Neural crest cell (in vitro differentiated cells): Measurements from ENCODE around the gene ZBTB14. TPM values are rescaled to one million over a fixed set of nuclear protein-coding genes. Genes with fewer than 3 reads are reported as not detected.

Source experiments
- DNase-seq: peaks from one replicate; pipeline ENCODE4 v3.0.0; 2021; ENCODE audit warnings: low read depth, mixed read lengths, low spot score
- H3K27ac Mint-ChIP-seq: one replicate; pipeline ENCODE4 v1.8.0; 2021; ENCODE audit warnings: mild to moderate bottlenecking, mixed read lengths; ENCODE audit not compliant: unreplicated experiment
- H3K27me3 Mint-ChIP-seq: 2 replicates; pipeline ENCODE4 v1.8.0; 2021; ENCODE audit warnings: low read depth, mild to moderate bottlenecking, mixed read lengths
- H3K36me3 Mint-ChIP-seq: 2 replicates; pipeline ENCODE4 v1.8.0; 2021; ENCODE audit warnings: low read depth, mild to moderate bottlenecking, mixed read lengths
- H3K4me1 Mint-ChIP-seq: 2 replicates; pipeline ENCODE4 v1.8.0; 2021; ENCODE audit warnings: mixed read lengths
- H3K4me3 Mint-ChIP-seq: one replicate; pipeline ENCODE4 v1.8.0; 2021; ENCODE audit warnings: mild to moderate bottlenecking, mixed read lengths
- H3K9me3 Mint-ChIP-seq: 2 replicates; pipeline ENCODE4 v1.8.0; 2021; ENCODE audit warnings: mixed read lengths
- total RNA-seq: library from RNA; stranded (reverse); gene quantifications from 2 replicates; pipeline ENCODE4 v1.2.1, GENCODE V29; 2021
- TF ChIP-seq, protein P1 (sequence below): fragments of 200-600 bp; sonication (generic); conservative IDR thresholded peaks from 2 replicates; pipeline ENCODE4 v1.5.0; 2021; ENCODE audit warnings: antibody characterized with exemption, mild to moderate bottlenecking

ZBTB14 gene
- total RNA-seq, 1 donor from 2014 or later = 21.9 TPM

DNA sequence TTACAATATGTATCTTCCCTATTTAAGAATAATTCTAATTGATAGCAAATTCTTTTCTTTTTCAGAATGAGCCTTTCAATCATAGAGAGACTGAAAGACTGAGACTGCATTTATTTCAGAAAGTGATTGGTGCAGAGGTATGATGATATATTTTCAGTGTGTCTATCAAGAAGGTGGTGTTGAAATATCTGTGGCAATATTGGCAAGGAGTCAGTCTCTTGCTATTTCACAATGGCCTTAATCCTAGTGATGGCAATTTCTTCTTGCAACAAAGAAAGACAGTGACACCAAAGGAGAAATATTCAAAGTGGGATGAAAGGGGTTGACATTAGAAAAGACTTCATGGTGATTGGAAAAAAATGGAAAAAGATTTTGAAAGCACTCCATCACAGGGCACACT, 21.7 kb upstream of the ZBTB14 start:
- Mint-ChIP-seq H3K36me3 (no peaks in the 10 kb centered on the region), H3K4me3 (no peak overlapping the region), H3K9me3 (peaks cover 4% of the 10 kb centered on the region), H3K27me3 (peaks cover 3% of the 10 kb centered on the region), H3K27ac (no peak overlapping the region), H3K4me1 (no peaks in the 10 kb centered on the region)
- TF ChIP-seq, protein P1, sequence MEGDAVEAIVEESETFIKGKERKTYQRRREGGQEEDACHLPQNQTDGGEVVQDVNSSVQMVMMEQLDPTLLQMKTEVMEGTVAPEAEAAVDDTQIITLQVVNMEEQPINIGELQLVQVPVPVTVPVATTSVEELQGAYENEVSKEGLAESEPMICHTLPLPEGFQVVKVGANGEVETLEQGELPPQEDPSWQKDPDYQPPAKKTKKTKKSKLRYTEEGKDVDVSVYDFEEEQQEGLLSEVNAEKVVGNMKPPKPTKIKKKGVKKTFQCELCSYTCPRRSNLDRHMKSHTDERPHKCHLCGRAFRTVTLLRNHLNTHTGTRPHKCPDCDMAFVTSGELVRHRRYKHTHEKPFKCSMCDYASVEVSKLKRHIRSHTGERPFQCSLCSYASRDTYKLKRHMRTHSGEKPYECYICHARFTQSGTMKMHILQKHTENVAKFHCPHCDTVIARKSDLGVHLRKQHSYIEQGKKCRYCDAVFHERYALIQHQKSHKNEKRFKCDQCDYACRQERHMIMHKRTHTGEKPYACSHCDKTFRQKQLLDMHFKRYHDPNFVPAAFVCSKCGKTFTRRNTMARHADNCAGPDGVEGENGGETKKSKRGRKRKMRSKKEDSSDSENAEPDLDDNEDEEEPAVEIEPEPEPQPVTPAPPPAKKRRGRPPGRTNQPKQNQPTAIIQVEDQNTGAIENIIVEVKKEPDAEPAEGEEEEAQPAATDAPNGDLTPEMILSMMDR = no peak
- DNase-seq = no peak

DNA sequence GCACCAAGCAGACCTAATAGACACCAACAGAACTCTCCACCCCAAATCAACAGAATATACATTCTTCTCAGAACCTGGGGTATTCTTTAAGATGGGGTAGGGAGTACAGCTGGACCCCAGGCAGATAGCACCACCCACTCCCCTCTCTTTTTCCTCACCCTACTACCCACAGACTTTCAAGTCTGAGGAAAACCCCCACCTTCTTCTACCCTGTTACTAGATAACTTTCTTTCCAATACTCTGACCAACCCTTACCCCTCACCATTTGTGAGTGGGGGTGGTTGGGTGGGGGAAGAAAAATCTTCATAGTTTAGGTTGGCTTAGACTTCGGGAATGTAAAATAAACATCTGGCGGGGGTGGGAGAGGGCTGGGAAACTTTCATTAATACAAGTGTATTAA, 20.3 kb upstream of the ZBTB14 start:
- Mint-ChIP-seq H3K36me3 (no peaks in the 10 kb centered on the region), H3K27me3 (peaks cover 3% of the 10 kb centered on the region), H3K4me3 (no peak overlapping the region), H3K4me1 (no peaks in the 10 kb centered on the region), H3K27ac (no peak overlapping the region), H3K9me3 (peaks cover 2% of the 10 kb centered on the region)
- TF ChIP-seq, protein P1 = no peak
- no peak for DNase-seq

DNA sequence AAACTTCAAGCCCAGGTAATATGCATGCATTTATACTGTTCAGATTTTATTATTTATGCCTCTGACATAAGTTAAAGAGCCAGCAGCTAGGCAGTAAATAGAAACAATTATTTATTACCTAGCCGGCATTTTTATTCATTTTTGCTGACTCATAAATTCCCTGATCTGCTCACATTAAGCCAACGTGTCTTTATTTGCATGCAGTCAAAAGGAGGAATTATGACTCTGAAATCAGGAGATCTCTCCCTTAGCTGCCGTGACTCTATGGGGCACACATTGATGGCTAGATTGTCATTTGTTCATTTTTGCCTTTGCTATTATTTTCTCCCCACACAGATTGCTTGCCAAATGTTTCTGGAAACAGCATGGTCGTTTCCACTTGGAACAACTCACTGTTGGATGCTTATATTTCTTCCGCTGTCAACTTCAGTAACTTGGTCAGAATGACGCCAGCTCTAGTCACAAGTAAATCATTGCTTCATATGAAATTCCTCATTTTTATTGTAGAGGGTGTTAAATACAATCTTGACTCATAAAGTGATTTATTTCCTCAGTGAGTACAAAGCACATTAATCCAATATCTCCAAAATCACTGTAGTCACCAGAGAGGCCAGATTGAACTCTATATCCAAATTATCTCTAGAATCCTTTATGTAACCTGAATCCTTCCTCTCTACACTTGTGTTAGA, 15.9 kb upstream of the ZBTB14 start:
- no peaks in the 10 kb centered on the region for H3K9me3 Mint-ChIP-seq
- H3K27ac Mint-ChIP-seq = no peak overlapping the region

DNA sequence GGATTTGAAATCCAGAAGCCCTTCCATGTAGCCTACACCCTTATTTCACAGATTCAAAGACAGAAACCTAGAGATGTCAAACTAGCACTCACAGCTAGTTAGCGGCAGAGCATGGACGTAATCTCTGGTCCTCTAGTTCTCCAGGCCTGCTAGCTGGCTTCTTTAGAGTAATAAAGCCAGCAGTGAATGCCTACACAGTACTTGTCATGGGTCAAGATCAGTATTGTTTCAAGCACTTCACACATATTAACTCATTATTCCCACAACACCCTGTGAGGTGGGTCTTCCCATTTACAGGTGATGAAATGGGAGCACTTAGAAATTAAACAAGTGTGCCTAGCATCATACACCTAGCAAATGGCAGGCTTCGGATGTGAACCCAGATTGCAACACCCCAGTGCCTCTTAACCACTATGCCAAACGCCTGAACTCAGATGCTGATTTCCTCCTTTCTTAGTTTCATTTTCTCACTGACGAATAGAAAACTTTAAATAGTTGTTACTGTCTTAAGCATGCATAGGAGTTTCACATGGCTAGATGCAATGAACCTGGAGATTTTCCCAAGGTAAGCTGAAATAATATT, 14.5 kb upstream of the ZBTB14 start:
- Mint-ChIP-seq H3K27me3 (no peaks in the 10 kb centered on the region), H3K36me3 (no peaks in the 10 kb centered on the region), H3K27ac (no peak overlapping the region), H3K4me1 (no peaks in the 10 kb centered on the region), H3K4me3 (no peak overlapping the region), H3K9me3 (no peaks in the 10 kb centered on the region)
- TF ChIP-seq, protein P1 = no peak
- DNase-seq = no peak

More for the DNA sequence above, 15.9 kb upstream of the ZBTB14 start:
- Mint-ChIP-seq H3K36me3 (no peaks in the 10 kb centered on the region), H3K27me3 (no peaks in the 10 kb centered on the region), H3K4me1 (no peaks in the 10 kb centered on the region), H3K4me3 (no peak overlapping the region)
- TF ChIP-seq, protein P1 = no peak
- no peak for DNase-seq

DNA sequence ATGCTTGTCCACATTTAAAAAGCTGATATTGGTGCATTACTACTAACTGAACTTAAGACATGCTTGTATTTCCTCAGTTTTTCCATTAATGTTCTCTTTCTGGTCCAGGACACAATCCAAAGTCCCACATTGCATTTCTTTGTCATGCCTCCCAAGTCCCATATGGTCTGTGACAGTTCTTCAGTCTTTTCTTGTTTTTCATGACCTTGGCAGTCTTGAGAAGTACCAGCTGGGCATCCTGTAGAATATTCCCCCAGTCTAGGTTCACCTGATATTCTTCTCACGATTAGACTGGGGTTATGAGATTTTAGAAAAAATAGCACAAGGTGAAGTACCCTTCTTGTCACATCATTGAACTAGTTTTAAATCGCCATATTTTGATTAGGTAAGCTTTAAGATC, 10.3 kb upstream of the ZBTB14 start:
- no peak overlapping the region for H3K4me3 Mint-ChIP-seq
- TF ChIP-seq, protein P1 = no peak
- H3K4me1 Mint-ChIP-seq = peaks cover 4% of the 10 kb centered on the region
- H3K9me3 Mint-ChIP-seq = no peaks in the 10 kb centered on the region
- H3K27ac Mint-ChIP-seq = no peak overlapping the region
- DNase-seq = no peak
- peaks cover 19% of the 10 kb centered on the region for H3K27me3 Mint-ChIP-seq
- no peaks in the 10 kb centered on the region for H3K36me3 Mint-ChIP-seq
